A549 (cell line): ENCODE results near the gene RYR3.

ENCODE experiments used
- CTCF ChIP-seq: fragments of >200 bp; sonication (Bioruptor Twin); formaldehyde crosslinking; IDR thresholded peaks from 3 replicates; pipeline ENCODE4 v1.5.1; 2016
- KDM5A ChIP-seq: fragments of 200-600 bp; sonication (generic); IDR thresholded peaks from 2 replicates; pipeline ENCODE4 v1.6.1; 2016; ENCODE audit warnings: antibody characterized with exemption, mild to moderate bottlenecking

GRCh38 chr15:33913459-33913858 is 602.7 kb downstream of the RYR3 start:
- TF ChIP-seq CTCF (no peak), KDM5A (no peak)
